Neural cell (in vitro differentiated cells): ENCODE measurements around the gene NHSL2. TPM values are rescaled to one million over a fixed set of nuclear protein-coding genes. Genes with fewer than 3 reads are reported as not detected.
A peak's percentile ranks its signal among the peaks of the same experiment; 100 is the strongest.

ENCODE experiments used
- H2AFZ ChIP-seq: fragments of 200-600, 300-800 bp; sonication (generic), shearing (Covaris generic); 2 replicates; pipeline ENCODE4 v1.6.0; 2014; ENCODE audit warnings: low read depth, mild to moderate bottlenecking, antibody characterized with exemption, low read length, moderate library complexity
- H3F3A ChIP-seq: fragments of 200-600 bp; shearing (Covaris generic); 2 replicates; pipeline ENCODE4 v1.6.1; 2016; ENCODE audit warnings: mild to moderate bottlenecking, moderate library complexity, mixed read lengths, antibody characterized with exemption, low read length; ENCODE audit not compliant: insufficient read depth, poor library complexity, severe bottlenecking
- H3K27ac ChIP-seq: fragments of 200-600, 300-800 bp; sonication (generic), shearing (Covaris generic); 2 replicates; pipeline ENCODE4 v1.5.1; 2014; ENCODE audit warnings: mild to moderate bottlenecking, low read length, moderate library complexity
- H3K27me3 ChIP-seq: fragments of 300-800, 200-600 bp; sonication (generic), shearing (Covaris generic); 2 replicates; pipeline ENCODE4 v1.6.0; 2014; ENCODE audit warnings: mild to moderate bottlenecking, low read depth, low read length, moderate library complexity; ENCODE audit not compliant: insufficient read depth
- H3K36me3 ChIP-seq: fragments of 300-800, 200-600 bp; sonication (generic), shearing (Covaris generic); 2 replicates; pipeline ENCODE4 v1.5.1; 2014; ENCODE audit warnings: mild to moderate bottlenecking, antibody characterized with exemption, low read length, moderate library complexity; ENCODE audit not compliant: insufficient read depth
- H3K4me2 ChIP-seq: fragments of 300-800, 200-600 bp; sonication (generic), shearing (Covaris generic); 2 replicates; pipeline ENCODE4 v1.6.0; 2014; ENCODE audit warnings: mild to moderate bottlenecking, low read length
- H3K4me3 ChIP-seq: fragments of 300-800, 200-600 bp; sonication (generic), shearing (Covaris generic); 2 replicates; pipeline ENCODE4 v1.5.1; 2014; ENCODE audit warnings: mild to moderate bottlenecking, low read length, moderate library complexity
- H3K79me2 ChIP-seq: fragments of 200-600 bp; shearing (Covaris generic); replicated peaks from 2 replicates; pipeline ENCODE4 v1.6.0; 2014; ENCODE audit warnings: mild to moderate bottlenecking, low read length, moderate library complexity; ENCODE audit not compliant: insufficient read depth
- H3K9ac ChIP-seq: fragments of 300-800, 200-600 bp; sonication (generic), shearing (Covaris generic); 2 replicates; pipeline ENCODE4 v1.6.1; 2016; ENCODE audit warnings: mild to moderate bottlenecking, low read length, mixed read lengths
- H3K9me2 ChIP-seq: fragments of 200-600 bp; shearing (Covaris generic); 2 replicates; pipeline ENCODE4 v1.6.1; 2016; ENCODE audit warnings: mild to moderate bottlenecking, low read length, mixed read lengths; ENCODE audit not compliant: insufficient read depth
- H3K9me3 ChIP-seq: fragments of 200-600, 300-800 bp; sonication (generic), shearing (Covaris generic); 2 replicates; pipeline ENCODE4 v1.6.1; 2016; ENCODE audit warnings: mild to moderate bottlenecking, mixed run types, low read length, moderate library complexity, mixed read lengths
- H4K20me1 ChIP-seq: fragments of 200-600 bp; shearing (Covaris generic); 2 replicates; pipeline ENCODE4 v1.6.1; 2016; ENCODE audit warnings: mild to moderate bottlenecking, mixed run types; ENCODE audit not compliant: insufficient read depth
- EP300 ChIP-seq: fragments of 450-650 bp; conservative IDR thresholded peaks from 2 replicates; pipeline ENCODE4 v1.6.1; 2014; ENCODE audit warnings: antibody characterized with exemption, mild to moderate bottlenecking, moderate library complexity; ENCODE audit not compliant: poor library complexity, severe bottlenecking
- EZH2 ChIP-seq: fragments of 200-600, 300-800 bp; shearing (Covaris generic), sonication (generic); IDR thresholded peaks from 2 replicates; pipeline ENCODE4 v1.6.1; 2014; ENCODE audit warnings: antibody characterized with exemption, low read length, borderline replicate concordance, mild to moderate bottlenecking; ENCODE audit not compliant: insufficient read depth, poor library complexity, severe bottlenecking
- MXI1 ChIP-seq: fragments of 450-650 bp; conservative IDR thresholded peaks from 2 replicates; pipeline ENCODE4 v1.6.1; 2014; ENCODE audit warnings: antibody characterized with exemption, mild to moderate bottlenecking; ENCODE audit not compliant: poor library complexity, severe bottlenecking
- POLR2AphosphoS5 ChIP-seq: IDR thresholded peaks from 2 replicates; pipeline ENCODE4 v1.6.1; 2012
- RAD21 ChIP-seq: fragments of 450-650 bp; conservative IDR thresholded peaks from 2 replicates; pipeline ENCODE4 v1.6.1; 2014; ENCODE audit warnings: antibody characterized with exemption, mild to moderate bottlenecking, moderate library complexity
- SMC3 ChIP-seq: fragments of 450-650 bp; conservative IDR thresholded peaks from 2 replicates; pipeline ENCODE4 v1.6.1; 2014; ENCODE audit warnings: antibody characterized with exemption, mild to moderate bottlenecking, moderate library complexity; ENCODE audit not compliant: poor library complexity
- TAF1 ChIP-seq: IDR thresholded peaks from 2 replicates; pipeline ENCODE4 v1.6.1; 2012; ENCODE audit warnings: low read depth
- polyA plus RNA-seq: library from polyadenylated mRNA; depleted of rRNA; stranded (reverse); fragments of >200 nt; gene quantifications from 2 replicates; pipeline ENCODE4 v1.2.3, GENCODE V29; 2014
- TF ChIP-seq, protein P1 (sequence below): fragments of 450-650 bp; IDR thresholded peaks from 2 replicates; pipeline ENCODE4 v1.5.1; 2014; ENCODE audit warnings: antibody characterized with exemption, mild to moderate bottlenecking, moderate library complexity; ENCODE audit not compliant: poor library complexity, severe bottlenecking
- TF ChIP-seq, protein P2 (sequence below): IDR thresholded peaks from 2 replicates; pipeline ENCODE4 v1.6.1; 2012; ENCODE audit warnings: borderline replicate concordance

The NHSL2 gene
- polyA plus RNA-seq, 1 donor from 2014 or later, result 0.87 TPM

DNA sequence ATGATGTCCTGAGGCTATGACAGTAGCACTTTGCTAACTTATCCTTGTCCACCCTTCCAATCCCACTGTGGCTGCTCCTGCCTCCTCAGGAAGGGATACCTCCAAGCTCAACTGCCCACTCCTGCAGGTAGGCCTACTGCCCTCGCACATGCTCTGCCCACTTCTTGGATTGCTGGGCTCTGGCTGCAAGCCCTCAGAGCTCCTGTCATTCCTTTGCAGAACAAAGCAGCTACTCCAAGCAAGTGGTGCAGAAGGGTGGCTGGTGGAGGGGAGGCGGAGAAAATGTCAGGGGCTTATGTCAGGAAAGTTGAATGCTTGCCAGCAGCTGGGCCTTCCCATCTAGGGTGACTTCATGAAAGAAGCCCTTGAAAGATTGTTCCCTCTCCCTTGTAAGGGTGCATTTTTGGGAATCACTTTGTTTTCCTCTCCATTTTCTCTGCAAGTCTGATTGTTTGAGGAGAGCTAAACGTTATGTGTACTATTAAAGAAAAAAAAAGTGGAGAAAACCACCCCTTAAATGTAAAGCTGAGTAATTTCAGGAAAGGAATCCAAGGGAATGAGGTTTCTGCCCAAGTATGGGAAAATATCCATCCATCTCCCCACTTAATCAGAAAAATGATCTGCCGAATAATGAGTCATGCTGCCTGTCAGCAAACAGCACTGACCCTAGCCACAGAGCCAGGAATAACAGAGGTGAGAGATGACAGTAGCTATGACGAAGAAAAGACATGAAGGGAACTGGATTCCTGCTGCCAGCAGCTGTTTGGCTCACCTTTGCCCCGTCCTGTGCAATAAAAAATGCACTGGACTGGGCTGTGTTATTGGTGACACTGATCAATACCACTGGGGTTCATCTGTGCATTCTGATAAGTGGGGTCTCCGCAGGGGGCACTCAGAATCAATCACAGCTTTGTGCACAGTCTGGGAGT, 119.1 kb downstream of the NHSL2 start:
- Histone ChIP-seq H3K9me3 (no peaks in the 10 kb centered on the region), H4K20me1 (no peaks in the 10 kb centered on the region), H3K4me3 (no peak overlapping the region), H3K27ac (no peak overlapping the region), H3K36me3 (no peaks in the 10 kb centered on the region), H3K27me3 (no peaks in the 10 kb centered on the region), H3F3A (no peaks in the 10 kb centered on the region), H3K4me2 (no peak overlapping the region), H2AFZ (no peak overlapping the region), H3K9me2 (no peaks in the 10 kb centered on the region), H3K79me2 (no peaks in the 10 kb centered on the region), H3K9ac (peak overlapping the region; percentile 9)
- TF ChIP-seq TAF1 (no peak), RAD21 (no peak), POLR2AphosphoS5 (no peak), MXI1 (no peak), EZH2 (no peak), EP300 (no peak), SMC3 (no peak)
- TF ChIP-seq, protein P1, sequence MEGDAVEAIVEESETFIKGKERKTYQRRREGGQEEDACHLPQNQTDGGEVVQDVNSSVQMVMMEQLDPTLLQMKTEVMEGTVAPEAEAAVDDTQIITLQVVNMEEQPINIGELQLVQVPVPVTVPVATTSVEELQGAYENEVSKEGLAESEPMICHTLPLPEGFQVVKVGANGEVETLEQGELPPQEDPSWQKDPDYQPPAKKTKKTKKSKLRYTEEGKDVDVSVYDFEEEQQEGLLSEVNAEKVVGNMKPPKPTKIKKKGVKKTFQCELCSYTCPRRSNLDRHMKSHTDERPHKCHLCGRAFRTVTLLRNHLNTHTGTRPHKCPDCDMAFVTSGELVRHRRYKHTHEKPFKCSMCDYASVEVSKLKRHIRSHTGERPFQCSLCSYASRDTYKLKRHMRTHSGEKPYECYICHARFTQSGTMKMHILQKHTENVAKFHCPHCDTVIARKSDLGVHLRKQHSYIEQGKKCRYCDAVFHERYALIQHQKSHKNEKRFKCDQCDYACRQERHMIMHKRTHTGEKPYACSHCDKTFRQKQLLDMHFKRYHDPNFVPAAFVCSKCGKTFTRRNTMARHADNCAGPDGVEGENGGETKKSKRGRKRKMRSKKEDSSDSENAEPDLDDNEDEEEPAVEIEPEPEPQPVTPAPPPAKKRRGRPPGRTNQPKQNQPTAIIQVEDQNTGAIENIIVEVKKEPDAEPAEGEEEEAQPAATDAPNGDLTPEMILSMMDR, result no peak
- TF ChIP-seq, protein P2, sequence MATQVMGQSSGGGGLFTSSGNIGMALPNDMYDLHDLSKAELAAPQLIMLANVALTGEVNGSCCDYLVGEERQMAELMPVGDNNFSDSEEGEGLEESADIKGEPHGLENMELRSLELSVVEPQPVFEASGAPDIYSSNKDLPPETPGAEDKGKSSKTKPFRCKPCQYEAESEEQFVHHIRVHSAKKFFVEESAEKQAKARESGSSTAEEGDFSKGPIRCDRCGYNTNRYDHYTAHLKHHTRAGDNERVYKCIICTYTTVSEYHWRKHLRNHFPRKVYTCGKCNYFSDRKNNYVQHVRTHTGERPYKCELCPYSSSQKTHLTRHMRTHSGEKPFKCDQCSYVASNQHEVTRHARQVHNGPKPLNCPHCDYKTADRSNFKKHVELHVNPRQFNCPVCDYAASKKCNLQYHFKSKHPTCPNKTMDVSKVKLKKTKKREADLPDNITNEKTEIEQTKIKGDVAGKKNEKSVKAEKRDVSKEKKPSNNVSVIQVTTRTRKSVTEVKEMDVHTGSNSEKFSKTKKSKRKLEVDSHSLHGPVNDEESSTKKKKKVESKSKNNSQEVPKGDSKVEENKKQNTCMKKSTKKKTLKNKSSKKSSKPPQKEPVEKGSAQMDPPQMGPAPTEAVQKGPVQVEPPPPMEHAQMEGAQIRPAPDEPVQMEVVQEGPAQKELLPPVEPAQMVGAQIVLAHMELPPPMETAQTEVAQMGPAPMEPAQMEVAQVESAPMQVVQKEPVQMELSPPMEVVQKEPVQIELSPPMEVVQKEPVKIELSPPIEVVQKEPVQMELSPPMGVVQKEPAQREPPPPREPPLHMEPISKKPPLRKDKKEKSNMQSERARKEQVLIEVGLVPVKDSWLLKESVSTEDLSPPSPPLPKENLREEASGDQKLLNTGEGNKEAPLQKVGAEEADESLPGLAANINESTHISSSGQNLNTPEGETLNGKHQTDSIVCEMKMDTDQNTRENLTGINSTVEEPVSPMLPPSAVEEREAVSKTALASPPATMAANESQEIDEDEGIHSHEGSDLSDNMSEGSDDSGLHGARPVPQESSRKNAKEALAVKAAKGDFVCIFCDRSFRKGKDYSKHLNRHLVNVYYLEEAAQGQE, result no peak

DNA sequence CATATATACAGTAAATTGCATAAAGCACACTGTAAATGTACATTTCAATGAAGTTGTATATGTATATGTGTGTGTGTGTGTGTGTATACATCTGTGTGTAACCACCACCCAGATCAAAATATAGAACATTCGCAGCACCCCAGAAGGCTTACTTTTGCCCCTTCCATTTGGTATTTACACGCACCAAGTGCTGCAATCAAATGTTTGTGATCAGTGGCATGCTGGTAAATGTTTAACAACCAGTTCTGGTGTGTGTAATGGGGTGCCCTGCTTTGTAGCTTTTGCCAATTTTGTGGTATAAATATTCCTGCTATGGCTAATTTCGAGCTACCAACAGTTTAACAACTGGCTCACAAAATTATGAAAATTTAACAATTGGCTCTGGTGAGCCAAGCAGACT, 119.8 kb downstream of the NHSL2 start:
- H2AFZ ChIP-seq, result no peak overlapping the region
- no peaks in the 10 kb centered on the region for H4K20me1 ChIP-seq
- H3F3A ChIP-seq, result no peaks in the 10 kb centered on the region
- H3K9me3 ChIP-seq, result no peaks in the 10 kb centered on the region
- TF ChIP-seq MXI1, result no peak
- TF ChIP-seq TAF1, result no peak
- TF ChIP-seq POLR2AphosphoS5, result no peak
- no peak for TF ChIP-seq RAD21
- TF ChIP-seq, protein P1, result no peak
- no peak for TF ChIP-seq EP300
- TF ChIP-seq EZH2, result no peak
- TF ChIP-seq SMC3, result no peak
- TF ChIP-seq, protein P2, result no peak
- no peak overlapping the region for H3K27ac ChIP-seq
- no peaks in the 10 kb centered on the region for H3K27me3 ChIP-seq
- H3K4me2 ChIP-seq, result no peak overlapping the region
- no peaks in the 10 kb centered on the region for H3K36me3 ChIP-seq
- H3K9me2 ChIP-seq, result no peaks in the 10 kb centered on the region
- no peak overlapping the region for H3K9ac ChIP-seq
- no peak overlapping the region for H3K4me3 ChIP-seq
- no peaks in the 10 kb centered on the region for H3K79me2 ChIP-seq
